Caco-2 (cell line): ENCODE results near the gene AAK1. TPM values are rescaled to one million over a fixed set of nuclear protein-coding genes. Genes with fewer than 3 reads are reported as not detected.

Source experiments
- BruUV-seq: library from RNA; stranded (reverse); fragments of 400-500 nt; replicated peaks from 2 replicates; lab custom pipeline; 2021; lab: Mats Ljungman, UMichigan
- CTCF ChIA-PET: fragments of 300-600 bp; sonication (Branson Sonifier 250); formaldehyde crosslinking; loops from one replicate; lab custom pipeline; 2022; ENCODE audit warnings: antibody characterized with exemption; lab: Charles Lee
- POLR2A ChIA-PET: fragments of 300-600 bp; sonication (Branson Sonifier 250); formaldehyde crosslinking; loops from one replicate; lab custom pipeline; 2022; ENCODE audit warnings: antibody characterized with exemption; lab: Charles Lee
- DNase-seq, 2 experiments: peaks; one replicate each; pipeline versions ENCODE4 v3.0.0 to v3.0.0-alpha.2; 2020 to 2022
- H3K27me3 ChIP-seq: replicated peaks from 2 replicates; pipeline ENCODE4 v1.6.0; 2011; ENCODE audit warnings: low read length; ENCODE audit not compliant: control insufficient read depth, insufficient read depth
- H3K36me3 ChIP-seq: 2 replicates; pipeline ENCODE4 v1.5.1; 2011; ENCODE audit warnings: low read length; ENCODE audit not compliant: control insufficient read depth, insufficient read depth
- H3K4me1 ChIP-seq: fragments of 250-450 bp; sonication (Bioruptor Pico); 2 replicates; pipeline ENCODE4 v1.5.1; 2020; ENCODE audit warnings: mild to moderate bottlenecking
- H3K4me3 ChIP-seq: 2 replicates; pipeline ENCODE4 v1.5.1; 2011; ENCODE audit warnings: low read depth, mild to moderate bottlenecking, control low read depth, low read length
- H3K9me3 ChIP-seq: fragments of 250-450 bp; sonication (Bioruptor Pico); 2 replicates; pipeline ENCODE4 v1.5.1; 2020; ENCODE audit warnings: mild to moderate bottlenecking, moderate library complexity
- H3K27ac Mint-ChIP-seq: one replicate; pipeline ENCODE4 v1.8.0; 2022; ENCODE audit warnings: mixed read lengths; ENCODE audit not compliant: unreplicated experiment
- H3K27me3 Mint-ChIP-seq: one replicate; pipeline ENCODE4 v1.8.0; 2022; ENCODE audit warnings: mixed read lengths; ENCODE audit not compliant: insufficient read depth, unreplicated experiment
- H3K36me3 Mint-ChIP-seq: one replicate; pipeline ENCODE4 v1.8.0; 2022; ENCODE audit warnings: mild to moderate bottlenecking, mixed read lengths; ENCODE audit not compliant: insufficient read depth, unreplicated experiment
- H3K4me1 Mint-ChIP-seq: one replicate; pipeline ENCODE4 v1.8.0; 2022; ENCODE audit warnings: low read depth, mixed read lengths; ENCODE audit not compliant: unreplicated experiment
- H3K4me3 Mint-ChIP-seq: one replicate; pipeline ENCODE4 v1.8.0; 2022; ENCODE audit warnings: mild to moderate bottlenecking, moderate library complexity, mixed read lengths; ENCODE audit not compliant: unreplicated experiment
- H3K9me3 Mint-ChIP-seq: one replicate; pipeline ENCODE4 v1.8.0; 2022; ENCODE audit warnings: mixed read lengths; ENCODE audit not compliant: unreplicated experiment
- CTCF ChIP-seq, 2 experiments: fragments of 200-600 bp in 1 of 2; IDR thresholded peaks; 1 replicate in 1 of 2; 2 replicates in 1 of 2; pipeline versions ENCODE4 v1.5.1 to v1.8.0; 2011 to 2022; ENCODE audit warnings: antibody characterized with exemption in 1 of 2, control low read depth in 1 of 2, inconsistent platforms in 1 of 2, low read depth in 1 of 2, low read length in 1 of 2, mild to moderate bottlenecking in 1 of 2, moderate library complexity in 1 of 2; ENCODE audit not compliant: insufficient read depth in 1 of 2, severe bottlenecking in 1 of 2, unreplicated experiment in 1 of 2
- intact Hi-C: fragments of 100-400 bp; cut with micrococcal nuclease; formaldehyde crosslinking; loops from one replicate; pipeline ENCODE4 v1.10.0; 2022; ENCODE audit not compliant: unreplicated experiment
- total RNA-seq: library from RNA; stranded (reverse); gene quantifications from 2 replicates; pipeline ENCODE4 v1.2.3, GENCODE V29; 2022

The AAK1 gene
- total RNA-seq, 1 experiment from 2014 or later, result 39.7 TPM

- no peaks in the 10 kb centered on the region for H3K9me3 Mint-ChIP-seq
- Histone ChIP-seq H3K4me3 (no peak overlapping the region), H3K36me3 (no peaks in the 10 kb centered on the region), H3K9me3 (no peaks in the 10 kb centered on the region), H3K4me1 (peaks cover 38% of the 10 kb centered on the region), H3K27me3 (no peaks in the 10 kb centered on the region)
- BruUV-seq, result no TSS peak
- intact Hi-C loops, result no loop called here
- H3K4me3 Mint-ChIP-seq, result no peak overlapping the region
- H3K36me3 Mint-ChIP-seq, result peaks cover 5% of the 10 kb centered on the region
- peaks cover 42% of the 10 kb centered on the region for H3K4me1 Mint-ChIP-seq
- peak; percentile 70 to 71 for TF ChIP-seq CTCF (IDR thresholded peaks at IDR 0.05; ENCODE audit: insufficient read depth in 1 of 2, low read depth in 1 of 2, low read length in 1 of 2, severe bottlenecking in 1 of 2, unreplicated experiment in 1 of 2)
- peak; percentile 62 to 73 for DNase-seq
- POLR2A ChIA-PET, result no interaction called here
- CTCF ChIA-PET, result interaction anchor here (0.5 to 1.7 kb wide), 9 partner anchors 14 to 184 kb away, joined by 3 to 8 read pairs (median 3); no protein-coding TSS in a partner anchor
- H3K27me3 Mint-ChIP-seq, result no peaks in the 10 kb centered on the region
- H3K27ac Mint-ChIP-seq, result no peak overlapping the region
These were observed 78.1 kb downstream of the AAK1 start for GRCh38 chr2:69565431-69565839.

DNA sequence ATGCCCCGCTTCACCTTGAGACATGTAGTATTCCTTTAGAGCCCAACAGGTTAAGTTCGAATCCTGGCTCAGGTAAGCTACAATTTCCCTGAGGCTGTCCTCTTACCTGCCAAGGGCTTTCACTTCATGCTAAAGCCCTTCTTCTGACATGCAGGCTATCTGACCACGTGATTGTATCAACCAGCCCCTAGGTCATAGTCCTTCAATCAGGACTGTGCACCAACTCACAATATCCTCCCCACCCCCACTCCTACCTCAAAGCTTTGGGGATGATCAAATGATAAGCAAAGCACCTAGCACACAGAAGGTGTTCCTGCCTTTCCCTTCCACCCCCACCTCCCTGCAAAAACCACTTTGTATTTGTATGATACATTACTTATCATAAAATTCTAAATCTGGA lies 78.9 kb downstream of the AAK1 start:
- no TSS peak for BruUV-seq
- POLR2A ChIA-PET, result no interaction called here
- Mint-ChIP-seq H3K4me3 (no peak overlapping the region), H3K36me3 (peaks cover 5% of the 10 kb centered on the region), H3K4me1 (peaks cover 43% of the 10 kb centered on the region), H3K27me3 (no peaks in the 10 kb centered on the region), H3K27ac (no peak overlapping the region), H3K9me3 (no peaks in the 10 kb centered on the region)
- Histone ChIP-seq H3K36me3 (no peaks in the 10 kb centered on the region), H3K4me3 (no peak overlapping the region), H3K27me3 (no peaks in the 10 kb centered on the region), H3K9me3 (no peaks in the 10 kb centered on the region), H3K4me1 (peaks cover 36% of the 10 kb centered on the region)
- CTCF ChIA-PET, result interaction anchor here (0.5 to 1.7 kb wide), 13 partner anchors 9 to 728 kb away, joined by 3 to 11 read pairs (median 4); partner anchors contain the start of gene NFU1
- intact Hi-C loops, result no loop called here
- no peak for TF ChIP-seq CTCF (IDR thresholded peaks at IDR 0.05; ENCODE audit: insufficient read depth in 1 of 2, low read depth in 1 of 2, low read length in 1 of 2, severe bottlenecking in 1 of 2, unreplicated experiment in 1 of 2)
- no peak for DNase-seq

DNA sequence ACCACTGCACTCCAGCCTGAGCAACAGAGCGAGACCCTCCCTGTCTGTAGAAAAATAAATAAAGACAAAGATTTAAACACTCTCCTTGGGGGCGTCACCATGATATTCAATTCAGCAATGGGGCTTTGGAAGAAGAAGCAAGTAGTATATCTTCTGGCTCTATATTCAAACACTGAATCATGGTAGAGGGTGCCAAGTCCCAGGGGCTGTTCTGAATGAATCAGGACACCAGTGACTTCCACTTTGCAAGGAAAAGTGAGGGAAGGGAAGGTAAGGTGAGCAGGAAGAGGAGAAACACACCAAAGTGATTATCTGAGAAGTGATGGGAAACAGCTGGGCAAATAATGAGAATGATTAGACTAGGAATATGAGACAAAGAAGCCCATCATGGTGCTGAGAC lies 80.5 kb downstream of the AAK1 start:
- POLR2A ChIA-PET, result no interaction called here
- no peaks in the 10 kb centered on the region for H3K27me3 ChIP-seq
- H3K36me3 ChIP-seq, result no peaks in the 10 kb centered on the region
- peaks cover 35% of the 10 kb centered on the region for H3K4me1 ChIP-seq
- DNase-seq, result no peak
- no peak for TF ChIP-seq CTCF (IDR thresholded peaks at IDR 0.05; ENCODE audit: insufficient read depth in 1 of 2, low read depth in 1 of 2, low read length in 1 of 2, severe bottlenecking in 1 of 2, unreplicated experiment in 1 of 2)
- no peak overlapping the region for H3K4me3 ChIP-seq
- intact Hi-C loops, result no loop called here
- Mint-ChIP-seq H3K36me3 (peaks cover 5% of the 10 kb centered on the region), H3K4me3 (no peak overlapping the region), H3K9me3 (no peaks in the 10 kb centered on the region), H3K27ac (no peak overlapping the region), H3K4me1 (peaks cover 46% of the 10 kb centered on the region), H3K27me3 (no peaks in the 10 kb centered on the region)
- CTCF ChIA-PET, result interaction anchor here (0.7 kb wide), 1 partner anchor 237 kb away, joined by 3 read pairs; no protein-coding TSS in a partner anchor
- BruUV-seq, result no TSS peak
- no peaks in the 10 kb centered on the region for H3K9me3 ChIP-seq
